Left lung (tissue), 10 donors: ENCODE results near the gene RERE. TPM values are rescaled to one million over a fixed set of nuclear protein-coding genes. Genes with fewer than 3 reads are reported as not detected.

ENCODE experiments used
- ATAC-seq: fragments of 200-7000 bp; cut with Tn5 transposase; one replicate; pipeline ENCODE4 v1.9.1; 2020; ENCODE audit warnings: moderate library complexity
- DNase-seq, 4 donors: peaks; one replicate each; pipeline ENCODE4 v3.0.0-alpha.2; 2013 to 2020
- H3K27ac ChIP-seq, 2 donors: fragments of 200-600 bp; sonication (generic) in 1 of 2; one replicate each; pipeline versions ENCODE4 v1.5.0 to v1.8.0; 2020 to 2021
- H3K27me3 ChIP-seq, 2 donors: fragments of 200-600 bp; sonication (generic) in 1 of 2; one replicate each; pipeline versions ENCODE4 v1.5.0 to v1.8.0; 2020 to 2021
- H3K36me3 ChIP-seq, 2 donors: fragments of 200-600 bp; sonication (generic) in 1 of 2; one replicate each; pipeline versions ENCODE4 v1.5.0 to v1.8.0; 2020 to 2021
- H3K4me1 ChIP-seq, 2 donors: fragments of 200-600 bp; one replicate each; pipeline ENCODE4 v1.8.0; 2021
- H3K4me3 ChIP-seq, 2 donors: fragments of 200-600 bp; sonication (generic) in 1 of 2; one replicate each; pipeline versions ENCODE4 v1.5.0 to v1.8.0; 2020 to 2021; ENCODE audit warnings: mild to moderate bottlenecking in 1 of 2
- H3K9me3 ChIP-seq, 2 donors: fragments of 200-600 bp; sonication (generic) in 1 of 2; one replicate each; pipeline versions ENCODE4 v1.5.0 to v1.8.0; 2020 to 2021
- intact Hi-C, 2 donors: fragments of 100-400 bp; cut with DNase I; formaldehyde crosslinking; loops; one replicate each; pipeline versions ENCODE4 v1.11.2 to v1.14.2; 2022
- polyA plus RNA-seq, 6 donors: library from polyadenylated mRNA; unstranded; fragments of 120-200 nt; gene quantifications; one replicate each; pipeline ENCODE4 v1.2.1, GENCODE V29; 2013; ENCODE audit not compliant: insufficient read length in 6 of 6
- total RNA-seq, 2 donors: library from RNA; stranded (reverse); fragmentation: NEBNext Ultra II Directional; extraction: Animal tissue kit (Norgen Biotek cat#: 25700); gene quantifications; one replicate each; pipeline ENCODE4 v1.2.1, GENCODE V29; 2021
- TF ChIP-seq, protein P1 (sequence below), 2 donors: fragments of 200-600 bp; sonication (generic) in 1 of 2; IDR thresholded peaks; one replicate each; pipeline versions ENCODE4 v1.5.0 to v1.8.0; 2021; ENCODE audit warnings: antibody characterized with exemption in 2 of 2
- donor health status: DM: no; HTN: yes; CAD: no.
- donor health status: DM: no; HTN: no; CAD: no.

The RERE gene
- total and polyA plus RNA-seq, 8 donors = 73.3 to 135 (median 130) TPM

- Histone ChIP-seq H3K4me1 (peaks cover 9 to 16% of the 10 kb centered on the region in 2 donors), H3K9me3 (no peaks in the 10 kb centered on the region), H3K27me3 (no peaks in the 10 kb centered on the region), H3K36me3 (no peaks in the 10 kb centered on the region), H3K4me3 (no peak overlapping the region), H3K27ac (peak overlapping the region; percentile 40 to 73)
- no peak for DNase-seq
- ATAC-seq = no peak
- TF ChIP-seq, protein P1, sequence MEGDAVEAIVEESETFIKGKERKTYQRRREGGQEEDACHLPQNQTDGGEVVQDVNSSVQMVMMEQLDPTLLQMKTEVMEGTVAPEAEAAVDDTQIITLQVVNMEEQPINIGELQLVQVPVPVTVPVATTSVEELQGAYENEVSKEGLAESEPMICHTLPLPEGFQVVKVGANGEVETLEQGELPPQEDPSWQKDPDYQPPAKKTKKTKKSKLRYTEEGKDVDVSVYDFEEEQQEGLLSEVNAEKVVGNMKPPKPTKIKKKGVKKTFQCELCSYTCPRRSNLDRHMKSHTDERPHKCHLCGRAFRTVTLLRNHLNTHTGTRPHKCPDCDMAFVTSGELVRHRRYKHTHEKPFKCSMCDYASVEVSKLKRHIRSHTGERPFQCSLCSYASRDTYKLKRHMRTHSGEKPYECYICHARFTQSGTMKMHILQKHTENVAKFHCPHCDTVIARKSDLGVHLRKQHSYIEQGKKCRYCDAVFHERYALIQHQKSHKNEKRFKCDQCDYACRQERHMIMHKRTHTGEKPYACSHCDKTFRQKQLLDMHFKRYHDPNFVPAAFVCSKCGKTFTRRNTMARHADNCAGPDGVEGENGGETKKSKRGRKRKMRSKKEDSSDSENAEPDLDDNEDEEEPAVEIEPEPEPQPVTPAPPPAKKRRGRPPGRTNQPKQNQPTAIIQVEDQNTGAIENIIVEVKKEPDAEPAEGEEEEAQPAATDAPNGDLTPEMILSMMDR (IDR thresholded peaks at IDR 0.05) = no peak
- intact Hi-C loops = no loop called here
Observed at GRCh38 chr1:8438489-8438888, 379.0 kb downstream of the RERE start.

- Histone ChIP-seq H3K36me3 (no peaks in the 10 kb centered on the region), H3K9me3 (no peaks in the 10 kb centered on the region), H3K27ac (no peak overlapping the region), H3K27me3 (no peaks in the 10 kb centered on the region), H3K4me3 (no peak overlapping the region), H3K4me1 (peaks cover 9 to 16% of the 10 kb centered on the region in 2 donors)
- intact Hi-C loops = no loop called here
- no peak for ATAC-seq
- TF ChIP-seq, protein P1 (IDR thresholded peaks at IDR 0.05) = no peak
- no peak for DNase-seq
Observed at GRCh38 chr1:8437347-8437746, 380.1 kb downstream of the RERE start.

DNA sequence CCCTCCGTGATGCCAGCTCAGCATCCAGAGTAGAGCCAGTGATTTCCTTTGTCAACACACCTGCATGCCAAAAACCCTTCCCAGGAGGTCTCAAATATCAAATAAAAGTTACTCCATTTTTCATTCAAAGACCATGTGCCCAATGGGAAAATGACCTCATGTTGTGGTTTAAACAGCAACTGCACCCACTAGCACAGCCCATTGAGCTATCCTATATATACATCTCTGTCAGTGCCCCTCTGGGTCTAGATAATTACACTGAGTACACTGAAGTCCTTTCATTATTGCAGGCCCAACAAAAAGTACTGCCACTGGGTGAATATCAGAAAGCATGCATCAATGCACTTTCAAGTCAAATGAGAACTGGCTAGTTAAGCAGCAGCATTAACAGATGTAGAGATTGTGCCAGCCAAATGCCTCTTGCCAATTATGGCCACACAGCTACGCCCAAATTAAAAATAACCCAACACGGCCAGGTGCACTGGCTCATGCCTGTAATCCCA, 381.8 kb downstream of the RERE start:
- ATAC-seq = no peak
- H3K9me3 ChIP-seq = no peaks in the 10 kb centered on the region

GRCh38 chr1:8434101-8434500, 383.3 kb downstream of the RERE start:
- no peak for ATAC-seq
- intact Hi-C loops = no loop called here
- TF ChIP-seq, protein P1 (IDR thresholded peaks at IDR 0.05) = no peak

More for the DNA sequence above, 381.8 kb downstream of the RERE start:
- H3K27ac ChIP-seq = no peak overlapping the region
- no peaks in the 10 kb centered on the region for H3K36me3 ChIP-seq
- DNase-seq = no peak
- H3K4me1 ChIP-seq = peaks cover 9 to 29% of the 10 kb centered on the region in 2 donors
- intact Hi-C loops = no loop called here
- H3K27me3 ChIP-seq = no peaks in the 10 kb centered on the region
- TF ChIP-seq, protein P1 (IDR thresholded peaks at IDR 0.05) = no peak
- no peak overlapping the region for H3K4me3 ChIP-seq

GRCh38 chr1:8431784-8432183, 385.7 kb downstream of the RERE start:
- Histone ChIP-seq H3K27me3 (no peaks in the 10 kb centered on the region), H3K4me1 (peaks cover 5 to 49% of the 10 kb centered on the region in 2 donors), H3K27ac (no peak overlapping the region), H3K4me3 (no peak overlapping the region), H3K36me3 (no peaks in the 10 kb centered on the region), H3K9me3 (no peaks in the 10 kb centered on the region)
- TF ChIP-seq, protein P1 (IDR thresholded peaks at IDR 0.05) = no peak
- DNase-seq (no peak), ATAC-seq (no peak)
- intact Hi-C loops = no loop called here

More at GRCh38 chr1:8434101-8434500, 383.3 kb downstream of the RERE start:
- Histone ChIP-seq H3K9me3 (no peaks in the 10 kb centered on the region), H3K4me1 (peaks cover 4 to 37% of the 10 kb centered on the region in 2 donors), H3K36me3 (no peaks in the 10 kb centered on the region), H3K4me3 (no peak overlapping the region), H3K27ac (no peak overlapping the region), H3K27me3 (no peaks in the 10 kb centered on the region)
- no peak for DNase-seq
